HG03025 (cell line): ENCODE measurements around the gene MYOT.

Source experiments
- ATAC-seq: cut with Tn5 transposase; IDR thresholded peaks from one replicate; pipeline ENCODE4 v1.9.1; 2021; ENCODE audit warnings: mild to moderate bottlenecking, moderate library complexity; ENCODE audit not compliant: unreplicated experiment, low FRiP score

MYOT gene

DNA sequence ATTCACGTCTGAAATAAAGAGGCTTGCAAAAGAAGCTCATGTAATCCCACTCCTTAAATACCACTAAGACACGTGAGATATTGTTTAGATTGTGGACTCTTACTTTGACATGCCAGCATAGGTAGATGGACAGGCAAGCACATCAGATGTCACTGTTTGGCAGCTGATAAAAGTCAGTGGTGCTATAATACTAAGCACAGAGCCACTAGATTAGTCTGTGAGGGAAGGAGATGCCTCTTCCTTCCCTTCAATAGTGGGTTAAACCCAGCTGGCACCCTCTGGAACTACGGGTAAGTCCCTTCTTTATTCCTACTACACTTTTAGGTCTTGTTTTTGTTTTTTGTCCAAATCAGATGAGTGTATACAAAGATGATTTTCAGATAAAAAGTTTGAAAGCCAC is at the start of gene MYOT:
TSS of gene MYOT (plus strand) at position 197 of the 400 bp plus-strand sequence. CDS start 2,792 bp downstream, outside the sequence.
- no peak for ATAC-seq

DNA sequence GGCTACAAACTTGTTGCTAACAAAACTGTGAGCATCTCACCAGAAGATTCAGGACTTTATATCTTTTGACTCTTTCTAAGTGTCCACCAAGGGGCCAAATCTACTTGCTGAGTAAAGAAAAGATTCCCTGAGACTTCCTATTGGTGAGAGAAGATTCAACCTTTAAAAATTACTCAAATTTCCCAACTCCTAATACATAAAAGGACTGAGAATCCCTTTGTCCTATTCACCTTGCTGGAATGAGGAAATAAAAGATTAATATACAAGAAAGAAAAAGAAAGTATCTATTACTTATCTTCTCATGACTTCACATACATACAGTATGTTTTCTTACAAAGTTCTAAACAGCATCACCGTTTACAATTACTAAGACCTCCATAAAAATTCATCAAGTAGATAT is 47.9 kb upstream of the MYOT start:
- ATAC-seq = no peak

DNA sequence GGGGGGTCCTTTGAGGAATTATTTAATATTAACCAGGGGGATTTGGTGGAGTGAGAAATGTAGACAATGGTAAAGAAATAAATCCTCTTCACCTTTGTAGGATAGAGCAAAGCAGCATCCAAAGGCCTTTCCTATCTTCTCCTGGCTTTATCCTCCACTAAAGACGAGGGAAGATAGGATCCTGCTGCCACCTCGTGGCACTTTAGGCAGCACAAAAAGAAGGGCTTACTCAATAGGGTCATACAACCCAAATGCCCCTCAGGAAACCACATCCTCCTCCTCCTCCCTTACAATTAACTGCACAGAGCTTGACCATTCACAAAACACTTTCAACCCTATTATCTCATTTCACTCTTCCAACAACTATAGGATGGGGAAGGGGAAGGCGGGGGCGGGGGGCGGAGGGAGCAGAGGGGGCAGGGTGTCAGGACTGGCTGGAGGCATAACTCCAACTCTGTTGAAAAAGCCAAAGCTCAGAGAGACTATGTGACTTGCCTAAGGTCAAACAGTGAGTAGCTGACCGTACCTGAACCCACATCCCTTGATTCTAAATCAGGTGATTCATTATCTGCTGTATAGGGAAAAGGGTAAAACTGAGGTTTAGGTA is 45.4 kb upstream of the MYOT start:
- no peak for ATAC-seq

DNA sequence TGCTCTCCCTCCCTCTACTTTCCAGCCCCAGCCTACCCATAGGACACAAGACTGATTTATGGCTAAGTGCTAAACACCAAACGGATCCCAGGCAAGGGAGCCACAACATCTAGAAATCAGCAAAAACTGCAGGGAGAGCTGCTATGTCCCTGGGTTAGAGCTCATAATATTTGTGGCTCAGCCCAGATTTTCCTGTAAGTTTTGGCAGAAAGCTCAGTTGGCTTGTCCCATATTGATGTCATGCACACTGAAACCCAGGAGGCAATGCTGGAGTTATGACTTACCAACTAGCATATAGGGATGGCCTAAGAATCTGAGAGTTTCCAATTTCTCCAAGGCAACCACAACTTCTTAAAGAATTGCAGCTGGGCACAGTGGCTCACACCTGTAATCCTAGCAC is 44.7 kb upstream of the MYOT start:
- ATAC-seq = no peak

DNA sequence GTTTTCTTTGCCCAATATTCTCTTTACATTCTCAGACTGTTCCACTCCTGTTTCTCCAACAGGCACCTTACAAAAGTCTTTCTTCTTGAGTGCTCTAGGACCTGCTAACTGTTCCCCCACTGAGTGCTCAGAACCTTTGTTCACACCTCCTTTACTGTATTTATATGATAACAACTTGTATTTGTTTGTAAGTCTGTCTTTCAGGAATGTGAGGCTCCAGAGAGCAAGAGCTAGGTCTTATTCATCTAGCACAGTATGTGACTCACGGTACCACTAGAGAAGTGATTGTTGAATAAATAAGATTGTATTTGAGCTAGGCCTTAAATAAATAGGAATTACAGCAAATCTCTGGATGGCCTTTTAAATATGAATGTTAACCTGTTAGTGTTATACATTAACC is 42.5 kb upstream of the MYOT start:
- ATAC-seq = no peak

DNA sequence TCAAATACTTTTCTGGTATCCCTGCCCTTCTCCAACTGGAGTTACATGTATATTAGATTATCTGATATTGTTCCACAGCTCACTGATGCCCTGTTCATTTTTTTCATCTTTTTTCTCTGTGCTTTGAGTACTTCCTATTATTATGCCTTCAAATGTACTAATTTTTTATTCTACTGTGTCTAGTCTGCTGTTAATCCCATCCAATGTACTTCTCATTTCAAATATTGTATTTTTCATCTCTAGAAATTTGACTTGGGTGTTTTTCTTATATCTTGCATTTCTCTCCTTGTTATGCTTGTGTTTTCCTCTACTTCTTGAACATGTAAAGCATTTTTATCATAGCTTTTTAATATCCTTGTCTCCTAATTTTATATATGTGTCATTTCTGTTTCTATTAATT is 41.6 kb upstream of the MYOT start:
- ATAC-seq = no peak

DNA sequence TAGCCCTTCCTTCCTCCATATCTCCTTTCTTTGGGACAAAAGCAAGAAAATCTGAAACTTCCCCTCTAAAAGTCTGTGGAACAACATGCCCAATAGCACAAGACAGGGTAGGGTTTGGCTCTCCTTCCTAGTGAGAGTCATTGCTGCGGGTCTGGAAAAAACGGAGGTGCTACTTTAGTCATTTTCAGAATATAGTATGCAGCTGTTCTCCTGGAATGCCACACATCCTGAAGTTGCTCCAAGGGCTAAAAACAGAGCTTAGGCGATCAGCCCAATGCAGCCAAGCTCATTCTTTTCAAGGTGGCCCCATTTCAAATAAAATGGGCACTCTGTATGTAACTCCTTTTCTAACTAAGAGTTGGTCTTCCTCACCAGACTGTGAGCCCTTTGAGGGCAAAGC is 39.5 kb upstream of the MYOT start:
- no peak for ATAC-seq

GRCh38 chr5:137828664-137829063 is 39.0 kb upstream of the MYOT start:
- no peak for ATAC-seq

DNA sequence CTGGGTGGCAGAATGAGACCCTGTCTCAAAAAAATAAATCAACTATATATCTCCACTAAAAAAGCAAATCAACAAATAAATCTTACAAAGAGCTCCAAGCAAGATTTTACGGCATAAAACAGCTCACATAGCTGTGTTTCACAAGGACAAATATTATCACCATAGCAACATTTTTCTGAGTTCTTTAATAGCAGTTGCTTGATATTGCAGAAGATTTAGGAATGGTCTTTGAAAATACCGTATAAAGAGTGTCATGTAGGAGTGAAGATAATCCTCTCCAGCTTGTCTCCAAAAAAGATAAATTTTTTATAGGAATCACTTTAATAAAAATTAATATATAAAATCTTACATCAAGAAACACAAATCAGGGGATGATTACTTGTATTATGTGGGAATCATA is 36.6 kb upstream of the MYOT start:
- ATAC-seq = no peak

- no peak for ATAC-seq
Observed at GRCh38 chr5:137831526-137831925, 36.1 kb upstream of the MYOT start.

GRCh38 chr5:137832416-137832815 is 35.2 kb upstream of the MYOT start:
- no peak for ATAC-seq

- ATAC-seq = no peak
Observed at GRCh38 chr5:137833463-137833862, 34.2 kb upstream of the MYOT start.

DNA sequence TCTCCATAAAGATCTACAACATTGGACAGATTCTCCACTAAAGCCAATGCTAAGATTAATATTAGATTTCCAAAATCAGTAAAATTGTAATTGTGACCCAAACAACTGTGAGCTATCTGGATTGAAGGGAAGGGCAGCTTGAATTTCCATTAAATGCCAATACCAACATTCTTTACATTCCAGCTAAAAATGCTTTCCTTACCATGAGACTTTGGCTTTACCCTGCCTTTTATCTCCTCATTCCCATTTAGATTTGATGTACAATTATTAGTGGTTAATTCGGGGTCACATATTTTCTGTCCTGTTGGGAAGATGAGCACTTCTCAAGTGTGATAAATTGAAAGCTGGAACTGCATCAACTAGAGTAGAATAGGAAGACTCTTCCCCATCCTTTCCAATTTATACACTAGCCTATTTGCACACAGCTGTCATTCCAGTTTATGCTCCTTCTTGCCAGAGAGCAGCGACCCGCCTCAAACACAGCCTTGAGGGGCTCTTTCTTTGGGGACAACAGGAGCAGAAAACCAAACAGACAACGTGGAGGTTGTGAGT is 33.1 kb upstream of the MYOT start:
- no peak for ATAC-seq

GRCh38 chr5:137836298-137836697 is 31.4 kb upstream of the MYOT start:
- ATAC-seq = no peak

GRCh38 chr5:137836997-137837396 is 30.7 kb upstream of the MYOT start:
- ATAC-seq = no peak

GRCh38 chr5:137837491-137838394 is 29.9 kb upstream of the MYOT start:
- ATAC-seq = no peak

- ATAC-seq = no peak
Observed at GRCh38 chr5:137838976-137839375, 28.7 kb upstream of the MYOT start.

GRCh38 chr5:137842296-137842695 is 25.4 kb upstream of the MYOT start:
- no peak for ATAC-seq

- ATAC-seq = no peak
Observed at GRCh38 chr5:137843676-137844299, 23.9 kb upstream of the MYOT start.

DNA sequence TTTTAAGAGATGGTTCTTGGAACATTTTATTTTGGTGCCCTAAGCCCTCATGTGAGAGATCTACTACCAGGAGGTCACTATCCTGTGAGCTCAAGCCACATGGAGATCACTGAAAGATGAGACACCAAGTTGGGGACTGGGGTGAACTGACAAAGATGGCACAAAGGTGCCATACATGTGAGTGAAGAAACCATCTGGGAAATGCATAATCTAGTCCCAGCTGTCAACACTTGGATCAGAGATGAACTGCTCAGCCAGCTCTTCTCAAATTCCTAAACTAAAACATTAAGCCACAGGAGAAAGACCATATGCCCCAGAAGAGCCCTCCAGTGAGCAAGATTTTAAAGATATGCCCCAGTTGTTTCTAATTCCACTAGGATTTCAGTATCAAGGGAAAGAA is 22.2 kb upstream of the MYOT start:
- ATAC-seq = no peak

DNA sequence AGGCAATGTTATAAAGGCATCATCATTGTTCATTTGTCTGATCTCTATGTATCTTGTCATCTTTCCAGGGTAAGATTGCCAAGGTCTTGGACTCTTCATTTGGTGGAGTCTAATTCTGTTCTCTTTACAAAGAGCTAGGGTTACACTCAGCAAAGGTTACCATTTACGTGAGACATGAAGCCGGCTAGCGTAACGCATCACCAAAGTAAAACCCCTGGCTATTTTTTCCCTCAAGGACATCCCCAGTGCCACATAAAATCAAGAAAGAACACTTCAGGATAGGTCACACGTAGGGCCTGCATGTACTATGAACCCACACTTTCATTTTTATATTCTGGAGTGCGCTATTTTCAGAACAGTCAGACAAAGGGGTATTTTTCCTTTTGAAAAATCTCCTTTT is 20.0 kb upstream of the MYOT start:
- ATAC-seq = no peak
